AG08396 (cell line): ENCODE results near the gene PADI2.

Source experiments
- DNase-seq: peaks from one replicate; pipeline ENCODE4 v3.0.0; 2012; ENCODE audit warnings: low spot score, mixed read lengths

Gene PADI2

DNA sequence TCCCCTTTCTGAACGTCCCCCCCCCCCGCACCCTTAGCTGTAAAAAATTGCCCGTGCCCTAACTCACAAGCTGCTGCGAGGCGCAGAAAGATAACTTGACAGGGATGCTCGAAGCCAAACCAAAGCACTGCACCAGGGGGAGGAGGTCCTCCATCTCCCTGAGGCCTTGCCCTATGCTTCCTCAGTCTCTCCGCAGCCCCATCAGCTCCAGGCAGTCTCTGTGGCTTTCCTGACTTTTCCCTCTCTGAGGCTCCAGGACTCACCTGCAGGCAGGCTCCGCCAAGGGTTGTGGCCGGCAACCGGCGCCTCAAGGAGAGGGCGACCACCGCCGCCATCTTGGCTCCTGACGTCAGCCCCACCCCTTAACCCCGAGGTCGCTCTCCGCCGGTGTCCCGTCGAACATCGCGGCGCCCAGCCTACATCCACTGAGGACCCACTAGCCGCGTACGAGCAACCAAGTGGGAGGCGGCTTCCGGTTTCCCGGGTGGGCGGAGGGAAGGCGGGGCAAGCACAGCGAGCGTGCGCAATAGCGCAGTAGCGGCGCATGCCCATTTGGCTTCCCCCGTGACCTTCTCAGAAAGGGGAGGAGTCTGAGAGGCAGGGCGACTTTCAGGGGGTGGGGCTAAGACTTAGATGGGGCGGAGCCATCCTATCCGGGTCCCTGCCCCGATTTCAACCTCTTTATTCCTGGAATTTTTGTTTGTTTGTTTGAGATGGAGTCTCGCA lies 65.4 kb downstream of the PADI2 start, which contains the start of gene SDHB:
Gene SDHB, minus strand, starts transcription at position 348 of the 726 bp plus-strand sequence. Its CDS starts 13 bp downstream, at position 335.
- peak; percentile 98 for DNase-seq

DNA sequence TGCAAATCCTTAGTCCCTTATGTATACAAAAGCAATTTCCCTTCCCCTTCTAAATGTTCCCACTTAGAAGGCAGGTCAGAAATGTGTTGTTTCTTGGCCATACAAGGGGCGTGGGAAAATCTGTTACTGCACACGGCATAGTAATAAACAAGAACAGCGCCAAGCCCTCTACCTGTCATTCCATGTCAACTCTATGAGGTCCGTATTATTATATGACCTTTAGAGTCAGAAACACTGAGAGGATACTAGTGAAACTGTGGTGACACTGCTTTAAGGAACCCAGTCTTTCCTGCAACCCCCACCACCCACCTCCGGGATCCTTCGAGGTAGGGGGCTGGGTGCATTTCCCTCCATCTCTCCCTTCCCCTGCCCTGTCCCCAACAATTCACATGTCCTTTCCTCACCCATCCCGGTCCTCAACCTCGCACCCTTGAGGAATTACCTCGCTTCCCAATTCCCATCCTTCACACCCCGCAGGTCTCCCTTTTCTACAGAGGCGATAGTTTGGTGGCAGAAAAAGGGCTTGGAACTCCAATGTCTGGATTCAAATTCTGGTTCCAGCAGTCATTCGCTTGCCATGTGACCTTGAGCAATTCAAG lies 66.1 kb downstream of the PADI2 start:
- DNase-seq: no peak

DNA sequence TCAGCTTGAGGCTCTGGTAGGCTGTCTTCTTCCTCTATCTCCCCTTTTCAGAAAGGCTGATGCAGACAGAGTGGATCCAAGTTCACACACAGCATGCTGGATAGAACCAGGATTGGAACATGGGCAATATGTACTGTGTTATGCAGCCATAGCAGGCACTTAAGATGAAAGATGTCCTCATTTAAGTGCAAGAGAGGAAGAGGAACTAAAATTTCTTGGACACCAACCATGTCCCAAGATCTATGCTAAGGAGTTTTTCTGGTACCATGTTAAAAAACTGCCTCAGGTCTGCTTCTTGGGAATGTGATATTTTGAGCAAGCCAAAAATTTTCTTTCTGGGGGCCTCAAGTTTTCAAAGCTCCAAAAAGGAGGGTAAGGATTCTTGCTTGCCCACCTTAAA lies 66.6 kb downstream of the PADI2 start:
- no peak for DNase-seq

DNA sequence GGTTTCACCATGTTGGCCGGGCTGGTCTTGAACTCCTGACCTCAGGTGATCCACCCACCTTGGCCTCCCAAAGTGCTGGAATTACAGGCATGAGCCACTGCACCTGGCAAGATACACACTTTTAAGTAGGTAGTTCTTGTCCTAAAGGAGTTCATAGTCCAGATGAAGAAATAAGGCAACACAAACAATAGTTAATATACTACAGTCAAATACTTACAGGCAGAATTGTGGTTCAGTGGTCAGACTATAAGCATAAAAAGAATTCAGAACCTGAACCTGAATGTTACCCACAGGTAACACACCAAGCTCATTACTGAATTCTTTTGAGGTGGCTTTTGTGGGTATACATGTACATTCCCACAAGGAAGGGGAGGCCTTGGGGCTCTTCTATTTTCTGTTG lies 67.2 kb downstream of the PADI2 start:
- no peak for DNase-seq

DNA sequence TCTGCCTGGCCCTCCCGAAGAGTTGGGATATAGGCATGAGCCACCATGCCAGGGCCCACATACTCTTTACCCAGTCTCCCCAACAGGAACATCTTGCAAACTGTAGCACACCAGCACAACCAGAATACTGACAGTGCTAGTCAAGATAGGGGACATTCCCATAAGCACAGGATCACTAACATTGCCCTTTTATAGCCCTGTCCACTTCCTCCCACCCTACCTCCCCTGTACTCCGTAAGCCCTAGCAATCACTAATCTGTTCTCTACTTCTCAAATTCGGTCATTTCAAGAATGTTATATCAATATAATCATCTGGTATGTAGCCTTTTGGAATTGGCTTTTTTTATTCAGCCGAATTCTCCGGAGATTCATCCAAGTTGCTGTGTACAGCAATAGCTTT lies 71.3 kb downstream of the PADI2 start:
- DNase-seq: no peak

DNA sequence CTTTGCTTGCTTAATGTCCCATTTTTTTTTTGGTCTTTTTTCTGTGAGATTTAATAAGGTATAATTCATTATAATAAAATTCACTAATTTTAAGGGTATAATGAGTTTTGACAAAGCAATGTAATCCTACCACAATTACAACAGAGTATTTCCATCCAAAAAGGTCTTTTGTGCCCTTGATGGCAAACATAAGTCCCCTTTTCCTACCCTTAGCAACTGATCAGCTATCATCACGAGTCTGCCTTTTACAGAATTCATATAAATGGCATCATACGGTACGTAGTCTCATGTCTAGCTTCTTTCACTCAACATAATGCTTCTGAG lies 73.0 kb downstream of the PADI2 start:
- DNase-seq: no peak

DNA sequence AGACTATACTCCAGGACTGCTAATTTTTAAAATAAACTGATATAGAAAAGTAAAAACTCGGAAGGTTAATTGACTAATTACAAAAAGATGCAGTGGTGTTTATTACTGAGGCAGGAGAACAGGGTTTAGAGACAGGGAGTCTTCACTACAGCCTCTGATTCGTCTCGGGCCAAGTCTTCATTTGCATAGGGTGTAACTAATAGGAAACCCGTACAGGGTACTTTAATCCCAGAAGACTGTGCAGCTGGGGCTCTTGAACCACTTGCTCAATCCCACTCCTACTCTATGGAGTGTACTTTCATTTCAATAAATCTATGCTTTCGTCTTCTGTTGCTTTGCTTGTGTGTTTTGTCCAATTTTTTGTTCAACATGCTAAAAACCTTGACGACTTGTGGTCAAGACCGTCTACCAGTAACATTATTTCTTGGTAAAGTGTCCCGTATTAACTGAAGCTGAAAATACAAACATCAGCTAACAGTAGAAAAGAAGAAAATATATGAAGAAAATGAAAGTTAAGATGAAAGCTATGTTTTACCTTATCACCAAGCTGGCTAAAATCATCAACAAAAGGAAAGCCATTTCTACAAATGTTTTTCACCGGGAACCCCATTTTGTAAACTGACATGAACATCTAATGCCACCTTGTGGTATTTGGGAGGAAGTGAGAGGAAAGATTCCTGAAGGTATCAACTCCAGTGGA lies 73.5 kb downstream of the PADI2 start:
- peak; percentile 62 for DNase-seq

DNA sequence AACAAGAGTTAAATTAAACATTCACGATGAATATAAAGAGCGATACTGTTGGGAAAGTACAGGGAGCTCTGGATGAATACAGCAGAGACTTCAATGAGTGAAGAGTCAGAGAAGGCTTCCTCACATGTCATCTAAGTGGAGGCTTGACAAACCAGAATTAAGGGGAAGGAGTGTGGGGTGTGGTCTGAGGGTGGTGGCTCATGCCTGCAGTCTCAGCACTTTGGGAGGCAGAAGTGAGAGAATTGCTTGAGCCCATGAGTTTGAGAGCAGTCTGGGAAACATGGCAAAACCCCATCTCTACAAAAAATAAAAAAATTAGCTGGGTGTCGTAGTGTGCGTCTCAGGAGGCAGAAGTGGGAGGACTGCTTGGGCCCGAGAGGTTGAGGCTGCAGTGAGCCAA lies 74.1 kb downstream of the PADI2 start:
- no peak for DNase-seq

DNA sequence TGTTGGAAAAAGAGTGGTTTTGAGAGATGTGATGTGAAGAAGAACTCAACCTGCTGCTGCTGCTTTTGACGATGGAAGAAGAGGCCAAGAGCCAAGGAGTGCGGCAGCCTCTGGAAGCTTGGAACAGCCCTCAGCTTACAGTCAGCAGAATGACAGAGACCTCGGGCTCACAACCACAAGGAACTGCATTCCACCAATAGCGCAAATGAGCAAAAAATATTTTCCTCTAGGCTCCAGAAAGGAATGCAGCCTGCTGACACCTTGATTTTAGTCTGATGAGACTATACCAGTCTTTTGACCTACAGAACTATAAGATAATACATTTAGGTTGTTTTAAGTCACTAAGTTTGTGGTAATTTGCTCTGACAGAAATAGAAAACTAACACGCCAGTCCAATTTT lies 75.6 kb downstream of the PADI2 start:
- no peak for DNase-seq

DNA sequence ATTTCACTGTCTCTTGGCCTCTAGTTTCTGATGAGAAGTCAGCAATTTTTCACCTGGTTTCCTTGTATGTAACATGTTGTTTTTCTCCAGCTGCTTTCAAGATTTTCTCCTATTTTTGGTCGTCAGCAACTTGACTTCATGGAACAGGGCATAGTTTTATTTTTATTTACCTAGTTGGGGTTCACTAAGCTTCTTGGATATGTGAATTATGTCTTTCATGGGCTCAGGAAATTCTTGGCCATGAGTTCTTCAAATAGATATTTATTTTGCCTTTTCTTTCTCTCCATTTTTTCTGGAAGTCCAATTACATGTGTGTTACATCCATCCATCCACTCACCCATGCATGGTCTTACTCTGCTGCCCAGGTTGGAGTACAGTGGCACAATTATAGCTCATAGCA lies 79.1 kb downstream of the PADI2 start:
- DNase-seq: no peak

DNA sequence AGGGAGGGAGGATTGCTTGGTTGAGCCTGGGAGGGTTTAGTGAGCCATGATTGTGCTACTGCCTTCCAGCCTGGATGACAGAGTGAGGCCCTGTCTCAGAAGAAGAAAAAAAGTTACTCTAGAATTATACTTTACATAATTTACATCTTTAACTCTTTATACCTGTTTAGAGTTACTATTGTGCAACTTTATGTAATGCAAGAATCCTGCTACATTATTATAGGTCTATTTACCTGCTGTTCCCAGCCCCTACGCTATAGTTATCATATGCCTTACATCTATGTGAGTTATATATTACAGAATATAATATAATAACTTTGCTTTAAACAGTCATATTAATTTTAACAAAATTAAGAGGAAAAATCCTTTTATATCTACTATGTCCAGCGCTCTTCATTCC lies 79.7 kb downstream of the PADI2 start:
- DNase-seq: no peak

DNA sequence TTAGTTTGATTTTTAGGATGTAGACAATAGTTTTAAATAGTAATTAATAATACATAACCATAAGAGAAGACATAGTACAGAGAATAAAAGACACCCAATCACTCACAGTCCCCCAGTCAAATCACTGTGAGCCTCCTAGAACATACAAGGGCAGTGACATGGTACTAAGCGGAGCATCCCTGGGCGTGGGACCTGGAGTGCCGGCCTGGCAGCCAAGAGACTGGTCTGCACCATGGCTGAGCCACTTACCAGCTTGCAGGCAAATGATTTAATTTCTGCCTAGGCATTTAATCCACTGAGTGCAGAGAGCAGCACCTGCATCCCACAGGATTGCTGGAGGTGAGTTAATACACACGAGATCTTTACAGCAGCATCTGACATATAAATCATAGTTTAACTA lies 85.8 kb downstream of the PADI2 start:
- DNase-seq: no peak

DNA sequence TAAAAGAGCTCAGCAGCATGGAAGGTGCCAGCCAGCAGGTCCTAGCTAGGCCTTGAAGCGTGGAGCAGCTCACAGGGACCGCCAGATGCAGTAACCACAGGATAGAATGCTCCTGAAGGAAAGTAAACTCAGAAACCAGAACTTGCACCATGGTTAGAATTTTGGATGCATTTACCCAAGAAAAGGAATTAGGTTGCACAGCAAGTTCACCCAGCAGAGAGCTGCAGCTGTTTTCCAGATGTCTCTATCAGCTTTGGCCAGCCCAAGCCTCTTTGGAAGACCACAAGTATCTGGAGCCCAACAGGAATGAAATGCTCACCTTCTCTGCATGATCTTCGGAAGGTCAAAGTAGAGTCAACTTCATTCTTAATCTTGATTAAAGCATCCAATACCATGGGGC lies 86.5 kb downstream of the PADI2 start:
- DNase-seq: no peak

DNA sequence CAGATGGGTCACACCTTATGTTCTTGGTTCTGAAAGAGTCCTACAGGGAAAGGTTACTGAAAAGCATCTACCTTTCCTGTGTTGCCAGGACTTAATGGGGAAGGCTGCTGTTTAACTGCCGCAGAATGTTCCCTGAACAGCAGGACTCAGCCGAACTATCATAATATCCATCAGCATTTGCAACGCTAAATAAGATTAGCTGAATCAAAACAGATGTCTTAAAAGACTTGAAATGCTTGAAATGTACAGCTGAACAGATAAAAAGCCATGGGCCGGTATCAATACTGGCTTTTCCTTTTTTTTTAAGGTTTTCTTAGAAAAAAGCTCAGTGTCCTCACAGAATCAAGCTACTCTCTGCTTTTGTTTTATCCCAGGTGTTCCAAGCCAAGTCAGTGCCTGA lies 87.8 kb downstream of the PADI2 start:
- no peak for DNase-seq

DNA sequence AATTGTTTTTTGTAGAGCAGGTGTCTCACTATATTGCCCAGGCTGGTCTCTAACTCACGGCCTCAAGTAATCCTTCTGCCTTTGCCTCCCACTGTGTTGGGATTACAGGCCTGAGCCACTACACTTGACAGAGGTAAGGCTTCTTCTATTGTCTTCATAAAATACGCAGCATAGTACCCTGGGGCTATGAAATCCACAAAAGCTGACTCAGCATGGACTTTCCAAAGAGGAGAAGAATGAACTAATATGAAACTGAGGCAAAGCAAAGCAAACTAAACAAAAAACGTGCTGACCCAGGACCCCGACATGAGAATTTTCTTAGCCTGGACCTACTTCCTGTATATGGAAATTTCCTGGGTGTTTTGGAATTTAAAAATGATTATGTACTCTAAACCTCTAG lies 89.0 kb downstream of the PADI2 start:
- DNase-seq: no peak

DNA sequence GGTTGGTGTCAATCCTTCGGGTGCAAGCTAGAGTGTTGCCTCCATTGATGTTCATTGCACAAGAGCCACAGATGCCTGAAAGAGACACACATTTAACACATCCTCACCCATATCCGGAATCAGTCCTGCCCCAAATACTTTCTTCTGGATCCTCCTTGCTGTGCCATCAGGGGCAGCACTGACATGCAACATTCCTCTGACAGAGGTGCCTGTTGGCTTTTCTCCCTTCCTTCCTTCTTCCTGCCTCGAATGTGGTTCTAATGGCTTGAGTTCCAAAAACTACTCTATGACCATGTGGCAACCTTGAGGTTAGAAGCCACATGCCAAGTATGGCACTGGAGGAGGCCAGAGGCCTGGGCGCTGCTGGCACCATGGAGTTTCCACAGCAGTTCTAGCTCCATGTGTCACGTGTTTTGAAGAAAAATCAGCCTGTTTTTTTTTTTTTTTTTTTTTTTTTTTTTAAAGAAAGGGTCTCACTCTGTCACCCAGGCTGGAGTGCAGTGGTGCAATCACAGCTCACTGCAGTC lies 90.5 kb downstream of the PADI2 start:
- DNase-seq: no peak

DNA sequence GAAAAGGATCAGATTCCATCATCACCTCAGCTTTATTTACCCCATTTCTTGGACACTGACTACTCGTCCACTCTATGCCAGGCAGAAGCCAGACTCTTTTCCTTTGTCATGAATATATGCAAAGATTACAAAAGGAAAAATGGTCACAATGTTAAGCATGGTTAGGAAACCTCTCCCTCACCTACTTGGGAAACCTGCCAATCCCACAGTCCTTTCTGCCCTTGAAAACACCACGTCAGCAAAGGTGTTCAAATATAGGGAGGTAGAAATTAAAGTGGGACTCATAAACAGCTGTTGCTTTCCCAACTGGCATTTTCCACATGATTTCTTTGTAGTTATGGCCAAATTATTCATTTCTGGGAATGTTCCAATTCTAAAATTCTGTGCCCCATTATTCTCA lies 91.4 kb downstream of the PADI2 start:
- no peak for DNase-seq

DNA sequence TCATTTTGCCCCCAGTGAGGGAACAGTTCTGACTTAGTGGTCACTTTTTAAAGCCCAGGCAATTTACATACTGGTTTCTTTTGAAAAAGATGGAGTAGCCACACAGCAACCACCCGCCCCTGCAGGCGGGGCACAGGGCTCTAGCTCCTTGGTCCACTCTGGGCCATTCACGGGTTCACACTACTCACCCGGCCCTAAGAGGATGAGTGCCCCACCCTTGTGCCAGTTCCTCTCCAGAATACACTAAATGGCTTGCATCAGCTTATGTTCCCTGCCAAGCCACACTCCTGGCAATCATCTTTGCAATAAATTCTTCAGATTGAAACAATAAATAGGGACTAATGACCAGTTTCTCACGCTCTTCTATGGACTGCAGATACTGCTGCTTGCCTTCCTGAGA lies 91.8 kb downstream of the PADI2 start:
- no peak for DNase-seq

DNA sequence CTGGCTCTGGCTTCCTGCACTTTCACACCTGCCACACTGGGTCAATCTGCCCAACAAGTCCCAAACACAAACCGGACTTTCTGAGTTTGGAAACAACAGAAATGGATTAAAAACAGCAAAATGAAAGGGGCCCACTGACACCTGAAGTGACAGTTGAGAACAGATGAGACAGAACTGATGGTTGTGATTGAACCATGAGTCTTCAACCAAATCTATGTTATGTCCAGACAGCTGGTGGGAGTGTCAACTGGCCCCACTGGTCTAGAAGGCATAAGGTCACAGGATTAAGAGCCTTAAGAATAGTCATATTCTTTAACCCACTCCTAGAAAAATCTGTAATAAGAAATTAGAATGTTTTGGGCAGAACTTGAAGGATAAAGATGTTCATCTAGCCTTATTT lies 94.5 kb downstream of the PADI2 start:
- DNase-seq: no peak

DNA sequence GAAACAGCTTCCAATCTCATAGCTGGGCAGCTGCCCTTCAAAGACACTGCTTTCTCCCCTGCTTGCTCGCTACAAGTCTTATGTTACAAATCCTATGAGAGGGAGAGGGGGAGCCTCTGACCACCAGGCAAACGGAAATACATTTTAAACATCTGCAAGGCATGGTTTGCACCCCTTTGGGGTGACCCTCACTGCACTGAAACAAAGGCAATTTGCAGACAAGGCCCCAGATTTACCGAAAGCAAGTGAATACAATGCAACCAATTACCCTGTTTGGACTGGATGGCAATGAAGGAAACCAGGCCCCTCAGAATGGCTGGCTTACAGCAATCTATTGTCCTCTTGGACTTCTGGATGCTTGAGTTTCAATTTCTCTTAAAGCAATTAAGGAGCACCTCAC lies 95.7 kb downstream of the PADI2 start:
- DNase-seq: no peak

DNA sequence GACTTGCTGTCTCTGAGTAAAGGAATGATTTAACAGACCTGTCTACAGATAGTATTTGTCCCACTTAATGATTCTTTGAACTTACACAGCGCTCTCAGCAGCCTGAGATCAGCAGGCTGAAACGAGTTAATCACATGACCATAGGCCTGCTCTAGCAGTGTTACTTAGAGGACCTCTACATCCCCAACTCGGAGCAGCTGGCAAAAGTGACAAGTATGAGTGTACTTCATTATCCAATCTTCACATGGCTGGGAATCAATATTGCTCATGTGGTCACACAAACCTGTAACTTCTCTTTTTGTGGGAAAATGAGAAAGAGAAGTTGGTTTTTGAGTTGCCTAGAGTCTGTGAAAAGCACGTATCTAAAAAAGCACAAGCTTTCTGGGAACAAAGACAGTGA lies 96.1 kb downstream of the PADI2 start:
- no peak for DNase-seq

DNA sequence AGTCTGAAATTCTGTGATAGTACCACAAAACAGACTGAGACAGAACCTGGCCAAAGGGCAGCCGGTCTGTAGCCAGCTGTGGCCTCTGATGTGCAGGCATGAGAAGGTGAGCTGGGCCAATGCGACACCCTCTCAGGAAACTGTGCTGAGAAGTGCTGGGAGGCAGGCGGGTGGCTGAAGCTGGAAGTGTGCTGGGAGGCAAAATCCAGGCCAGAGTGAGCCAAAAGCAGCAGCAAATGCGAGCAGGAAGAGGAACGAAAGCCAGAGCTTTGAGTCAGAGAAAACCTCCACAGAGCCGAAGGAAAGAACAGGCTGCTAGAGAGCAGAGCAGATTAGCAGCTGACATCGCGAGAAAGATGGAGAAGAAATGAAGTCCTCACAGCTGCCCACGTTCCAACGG lies 97.4 kb downstream of the PADI2 start:
- DNase-seq: no peak

DNA sequence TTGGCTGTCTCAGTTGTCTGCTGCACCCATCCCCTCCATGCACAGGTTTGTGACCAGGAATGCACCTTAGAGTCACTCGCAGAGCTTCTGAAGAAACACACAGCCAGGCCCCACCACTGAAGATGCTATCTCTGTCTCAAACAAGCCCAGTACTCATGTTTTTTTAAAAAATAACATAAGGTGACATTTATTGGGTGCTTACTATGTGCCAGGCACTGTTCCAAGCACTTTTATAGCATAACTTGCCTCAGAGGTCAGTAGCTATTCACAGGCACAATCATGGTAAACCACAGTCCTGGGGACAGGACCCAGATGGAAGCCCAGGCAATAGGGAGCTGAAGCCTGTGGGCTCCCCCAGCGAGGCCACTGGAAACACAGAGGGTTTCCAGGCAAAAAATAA lies 98.7 kb downstream of the PADI2 start:
- no peak for DNase-seq
